PC-3 (cell line): ENCODE data around the gene ZNF628. TPM values are rescaled to one million over a fixed set of nuclear protein-coding genes. Genes with fewer than 3 reads are reported as not detected.
A peak's percentile ranks its signal among the peaks of the same experiment; 100 is the strongest.

ENCODE experiments used
- ATAC-seq: fragments of 200-7000 bp; cut with Tn5 transposase; 2 replicates; pipeline ENCODE4 v1.9.1; 2020; ENCODE audit warnings: mild to moderate bottlenecking, moderate library complexity
- BruUV-seq: library from RNA; stranded (reverse); fragments of 400-500 nt; replicated peaks from 2 replicates; lab custom pipeline; 2021; lab: Mats Ljungman, UMichigan
- CTCF ChIA-PET: fragments of 300-600 bp; sonication (Branson Sonifier 250); formaldehyde crosslinking; loops from one replicate; lab custom pipeline; 2022; ENCODE audit warnings: antibody characterized with exemption; lab: Charles Lee
- POLR2A ChIA-PET: fragments of 300-600 bp; sonication (Branson Sonifier 250); formaldehyde crosslinking; loops from one replicate; lab custom pipeline; 2022; ENCODE audit warnings: antibody characterized with exemption; ENCODE audit not compliant: unreplicated experiment; lab: Charles Lee
- DNase-seq: peaks from one replicate; pipeline ENCODE4 v3.0.0-alpha.2; 2015
- H2AFZ ChIP-seq: fragments of 300-600 bp; sonication (generic); 2 replicates; pipeline ENCODE4 v1.6.0; 2016; ENCODE audit warnings: antibody characterized with exemption, low read length
- H3F3A ChIP-seq: fragments of 300-600 bp; sonication (generic); one replicate; pipeline ENCODE4 v1.6.0; 2017; ENCODE audit warnings: antibody characterized with exemption, low read length, control low read depth, mild to moderate bottlenecking; ENCODE audit not compliant: unreplicated experiment
- H3K27ac ChIP-seq: fragments of 300-600 bp; sonication (generic); 2 replicates; pipeline ENCODE4 v1.5.1; 2016; ENCODE audit warnings: mild to moderate bottlenecking, low read length
- H3K27me3 ChIP-seq: fragments of 300-600 bp; sonication (generic); 2 replicates; pipeline ENCODE4 v1.6.1; 2016; ENCODE audit warnings: low read length, mixed read lengths
- H3K36me3 ChIP-seq: fragments of 300-600 bp; sonication (generic); 2 replicates; pipeline ENCODE4 v1.6.1; 2016; ENCODE audit warnings: low read depth, mixed run types, low read length, mixed read lengths
- H3K4me1 ChIP-seq: fragments of 300-600 bp; sonication (generic); 2 replicates; pipeline ENCODE4 v1.5.1; 2016; ENCODE audit warnings: low read length; ENCODE audit not compliant: insufficient read depth
- H3K4me2 ChIP-seq: fragments of 300-600 bp; sonication (generic); 2 replicates; pipeline ENCODE4 v1.6.0; 2016; ENCODE audit warnings: low read length
- H3K4me3 ChIP-seq: fragments of 300-600 bp; sonication (generic); 2 replicates; pipeline ENCODE4 v1.5.1; 2016; ENCODE audit warnings: mild to moderate bottlenecking, low read length, mixed read lengths
- H3K79me2 ChIP-seq: fragments of 300-600 bp; sonication (generic); 2 replicates; pipeline ENCODE4 v1.6.1; 2017; ENCODE audit warnings: low read length, mixed read lengths
- H3K9ac ChIP-seq: fragments of 300-600 bp; sonication (generic); 2 replicates; pipeline ENCODE4 v1.6.0; 2016; ENCODE audit warnings: mild to moderate bottlenecking, low read length
- H3K9me2 ChIP-seq: fragments of 300-600 bp; sonication (generic); replicated peaks from 2 replicates; pipeline ENCODE4 v1.6.1; 2016; ENCODE audit warnings: mixed run types, low read length, mixed read lengths
- H3K9me3 ChIP-seq: fragments of 300-600 bp; sonication (generic); 2 replicates; pipeline ENCODE4 v1.6.1; 2016; ENCODE audit warnings: low read length, mixed read lengths
- H4K20me1 ChIP-seq: fragments of 300-600 bp; sonication (generic); 2 replicates; pipeline ENCODE4 v1.6.1; 2016; ENCODE audit warnings: low read length, mixed read lengths
- CTCF ChIP-seq: fragments of 300-600 bp; sonication (generic); conservative IDR thresholded peaks from 2 replicates; pipeline ENCODE4 v1.5.1; 2017; ENCODE audit warnings: antibody characterized with exemption, low read depth, mild to moderate bottlenecking, low read length
- EZH2 ChIP-seq: fragments of 300-600 bp; sonication (generic); IDR thresholded peaks from one replicate; pipeline ENCODE4 v1.6.1; 2017; ENCODE audit warnings: antibody characterized with exemption, mild to moderate bottlenecking, low read length; ENCODE audit not compliant: unreplicated experiment
- EZH2phosphoT487 ChIP-seq: fragments of 300-600 bp; sonication (generic); IDR thresholded peaks from 2 replicates; pipeline ENCODE4 v1.6.1; 2018; ENCODE audit warnings: mild to moderate bottlenecking, antibody characterized with exemption, low read length, borderline replicate concordance
- intact Hi-C: fragments of 100-400 bp; cut with micrococcal nuclease; formaldehyde crosslinking; loops from 2 replicates; pipeline ENCODE4 v1.9.0; 2023
- total RNA-seq: library from RNA; depleted of rRNA; stranded (reverse); fragments of >200 nt; gene quantifications from 2 replicates; pipeline ENCODE4 v1.2.3, GENCODE V29; 2014

The ZNF628 gene
- total RNA-seq, 1 experiment from 2014 or later: 11.8 TPM

DNA sequence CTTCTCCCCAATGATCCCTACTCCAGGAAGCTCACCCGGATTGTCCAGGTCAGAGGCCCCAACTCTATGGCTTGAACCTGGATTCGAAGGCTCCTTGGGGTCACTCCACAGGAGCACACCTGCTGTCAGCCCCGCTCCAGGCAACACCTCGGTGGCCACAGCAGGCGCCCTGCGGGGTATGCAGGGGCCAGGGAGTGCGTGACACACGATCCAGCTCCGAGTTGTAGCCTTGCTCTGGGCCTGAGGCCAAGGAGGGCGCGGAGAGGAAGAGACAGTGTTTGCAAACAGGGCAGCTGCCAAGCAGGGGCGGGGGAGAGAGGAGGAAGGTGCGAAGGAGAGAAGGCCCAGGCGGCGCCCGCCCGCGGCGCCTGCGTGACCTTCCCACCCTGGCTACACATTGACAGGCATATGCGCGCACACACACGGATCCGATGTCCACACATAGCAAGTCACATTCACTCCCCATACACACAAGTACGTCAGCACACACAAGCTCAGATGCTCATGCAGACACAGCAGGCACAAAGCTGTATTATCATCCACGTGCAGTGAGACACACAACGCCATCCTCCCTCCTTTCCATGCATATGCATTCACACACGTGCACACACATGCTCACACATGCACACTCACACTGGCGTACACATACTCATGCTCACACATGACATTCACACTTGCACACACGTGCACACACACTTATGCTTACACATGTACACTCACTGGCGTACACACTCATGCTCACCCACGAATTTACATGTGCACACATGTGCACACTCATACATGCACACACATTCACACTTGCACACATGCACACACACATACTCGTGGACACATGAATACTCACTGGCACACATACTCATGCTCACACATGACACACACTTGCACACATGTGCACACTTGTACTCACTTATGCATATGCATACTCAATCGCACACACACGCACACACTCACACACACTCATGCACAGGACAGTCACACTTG is 50.1 kb downstream of the ZNF628 start:
- H3K9ac ChIP-seq: no peak overlapping the region
- H3K79me2 ChIP-seq: no peaks in the 10 kb centered on the region
- H3K9me3 ChIP-seq: no peaks in the 10 kb centered on the region
- H3K4me3 ChIP-seq: no peak overlapping the region
- peaks cover 12% of the 10 kb centered on the region; the same call in 1 of the 2 replicates for H3K4me1 ChIP-seq
- ATAC-seq (peak; percentile 87), DNase-seq (peak; percentile 87)
- peak; percentile 99 for TF ChIP-seq EZH2phosphoT487
- TF ChIP-seq CTCF: no peak
- TF ChIP-seq EZH2: no peak
- H4K20me1 ChIP-seq: no peaks in the 10 kb centered on the region
- no peaks in the 10 kb centered on the region for H3K9me2 ChIP-seq
- no peaks in the 10 kb centered on the region for H3K27me3 ChIP-seq
- intact Hi-C loops: loop anchor here (1.0 kb wide), 1 partner anchor 21 kb away; no protein-coding TSS in a partner anchor
- peak overlapping the region; percentile 0; the same call in 1 of the 2 replicates for H2AFZ ChIP-seq
- POLR2A ChIA-PET: interaction anchor here (0.6 to 0.7 kb wide), 2 partner anchors 72 to 98 kb away, joined by 3 to 5 read pairs; partner anchors contain the start of gene ZNF784
- no peaks in the 10 kb centered on the region for H3K36me3 ChIP-seq
- no TSS peak for BruUV-seq
- H3K27ac ChIP-seq: no peak overlapping the region
- CTCF ChIA-PET: interaction anchor here (0.5 to 0.8 kb wide), 4 partner anchors 12 to 59 kb away, joined by 3 to 12 read pairs (median 5); no protein-coding TSS in a partner anchor
- H3F3A ChIP-seq: no peaks in the 10 kb centered on the region
- H3K4me2 ChIP-seq: peak overlapping the region; percentile 33

- no peak overlapping the region for H3K4me2 ChIP-seq
- ChIA-PET CTCF (interaction anchor here (1.0 kb wide), 1 partner anchor 79 kb away, joined by 4 read pairs; the partner anchor contains the start of gene ZNF865), POLR2A (interaction anchor here (0.7 kb wide), 1 partner anchor 97 kb away, joined by 3 read pairs; the partner anchor contains the start of gene ZNF784)
Measured at GRCh38 chr19:55527197-55528029, 51.0 kb downstream of the ZNF628 start.

More at GRCh38 chr19:55527197-55528029, 51.0 kb downstream of the ZNF628 start:
- H3K36me3 ChIP-seq: no peaks in the 10 kb centered on the region
- no peak for TF ChIP-seq CTCF
- no peak for TF ChIP-seq EZH2
- TF ChIP-seq EZH2phosphoT487: no peak
- intact Hi-C loops: no loop called here
- H3K79me2 ChIP-seq: no peaks in the 10 kb centered on the region
- no peaks in the 10 kb centered on the region for H4K20me1 ChIP-seq
- H3K27me3 ChIP-seq: no peaks in the 10 kb centered on the region
- H3K9me2 ChIP-seq: no peaks in the 10 kb centered on the region
- no peak for DNase-seq
- peaks cover 12% of the 10 kb centered on the region; the same call in 1 of the 2 replicates for H3K4me1 ChIP-seq
- H3K4me3 ChIP-seq: no peak overlapping the region
- no peak for ATAC-seq
- BruUV-seq: no TSS peak
- no peak overlapping the region for H3K9ac ChIP-seq
- H2AFZ ChIP-seq: no peak overlapping the region
- no peaks in the 10 kb centered on the region for H3F3A ChIP-seq
- H3K9me3 ChIP-seq: no peaks in the 10 kb centered on the region
- no peak overlapping the region for H3K27ac ChIP-seq
